MG63 (cell line): ENCODE data around the gene DMD. TPM values are rescaled to one million over a fixed set of nuclear protein-coding genes. Genes with fewer than 3 reads are reported as not detected.

ENCODE experiments used
- DNase-seq: peaks from one replicate; pipeline ENCODE4 v3.0.0-alpha.2; 2020
- H3K27me3 ChIP-seq: fragments of 250-450 bp; sonication (Bioruptor Pico); 2 replicates; pipeline ENCODE4 v1.5.1; 2020; ENCODE audit warnings: mild to moderate bottlenecking, moderate library complexity
- H3K36me3 ChIP-seq: fragments of 250-450 bp; sonication (Bioruptor Pico); 2 replicates; pipeline ENCODE4 v1.5.1; 2020; ENCODE audit warnings: mild to moderate bottlenecking, moderate library complexity
- H3K4me3 ChIP-seq: fragments of 250-450 bp; sonication (Bioruptor Pico); 2 replicates; pipeline ENCODE4 v1.5.1; 2020; ENCODE audit warnings: mild to moderate bottlenecking, moderate library complexity
- H3K9me3 ChIP-seq: fragments of 250-450 bp; sonication (Bioruptor Pico); 2 replicates; pipeline ENCODE4 v1.5.1; 2020; ENCODE audit warnings: mild to moderate bottlenecking, moderate library complexity
- total RNA-seq: library from RNA; depleted of rRNA; stranded (reverse); fragments of >200 nt; shearing (Covaris generic); gene quantifications from 2 replicates; pipeline ENCODE4 v1.2.3, GENCODE V29; 2014; ENCODE audit warnings: low replicate concordance

The DMD gene
- total RNA-seq, 1 experiment from 2014 or later = 11.5 TPM

DNA sequence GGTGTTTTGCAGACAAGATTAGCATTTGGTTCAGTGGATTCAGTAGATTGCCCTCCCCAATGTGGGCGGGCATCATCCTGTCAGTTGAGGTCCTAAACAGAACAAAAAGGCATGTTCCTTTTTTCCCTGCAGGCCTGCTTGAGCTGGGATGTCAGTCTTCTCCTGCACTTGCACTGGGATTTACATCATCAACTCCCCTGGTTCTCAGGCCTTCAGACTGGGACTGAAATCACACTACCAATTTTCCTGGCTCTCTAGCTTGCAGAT is 1860.6 kb downstream of the DMD start:
- Histone ChIP-seq H3K9me3 (no peaks in the 10 kb centered on the region), H3K27me3 (no peaks in the 10 kb centered on the region), H3K4me3 (no peak overlapping the region), H3K36me3 (no peaks in the 10 kb centered on the region)
- DNase-seq = no peak

GRCh38 chrX:31349515-31349914 is 1861.8 kb downstream of the DMD start:
- Histone ChIP-seq H3K9me3 (no peaks in the 10 kb centered on the region), H3K27me3 (no peaks in the 10 kb centered on the region), H3K36me3 (no peaks in the 10 kb centered on the region), H3K4me3 (no peak overlapping the region)
- no peak for DNase-seq

GRCh38 chrX:31340587-31340986 is 1870.8 kb downstream of the DMD start:
- Histone ChIP-seq H3K4me3 (no peak overlapping the region), H3K36me3 (no peaks in the 10 kb centered on the region), H3K9me3 (no peaks in the 10 kb centered on the region), H3K27me3 (no peaks in the 10 kb centered on the region)
- no peak for DNase-seq

GRCh38 chrX:31338991-31339350 is 1872.4 kb downstream of the DMD start:
- Histone ChIP-seq H3K4me3 (no peak overlapping the region), H3K9me3 (no peaks in the 10 kb centered on the region), H3K36me3 (no peaks in the 10 kb centered on the region), H3K27me3 (no peaks in the 10 kb centered on the region)
- DNase-seq = no peak

- no peak for DNase-seq
- no peak overlapping the region for H3K4me3 ChIP-seq
- no peaks in the 10 kb centered on the region for H3K27me3 ChIP-seq
- no peaks in the 10 kb centered on the region for H3K9me3 ChIP-seq
- H3K36me3 ChIP-seq = no peaks in the 10 kb centered on the region
Measured at GRCh38 chrX:31337332-31337731, 1874.0 kb downstream of the DMD start.

DNA sequence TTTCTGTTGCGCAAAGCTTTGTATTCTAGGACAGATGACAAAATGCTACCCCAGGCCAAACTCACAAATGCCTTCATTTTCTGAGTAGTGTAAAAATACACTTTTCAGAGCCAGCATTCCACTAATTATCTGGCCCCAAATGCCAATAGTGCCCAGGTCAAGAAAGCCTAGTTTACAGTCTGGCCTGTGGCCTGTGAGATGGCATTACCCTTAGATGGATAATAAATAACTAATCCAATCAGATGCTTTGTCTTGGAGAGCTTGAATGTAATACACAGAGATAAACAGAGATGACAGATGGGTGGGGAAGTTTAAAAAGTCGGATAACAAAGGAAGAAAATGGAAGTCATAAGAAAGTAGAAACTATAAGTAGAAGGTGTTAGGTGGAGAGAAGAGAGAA is 1874.9 kb downstream of the DMD start:
- DNase-seq = no peak
- Histone ChIP-seq H3K27me3 (no peaks in the 10 kb centered on the region), H3K36me3 (no peaks in the 10 kb centered on the region), H3K4me3 (no peak overlapping the region), H3K9me3 (no peaks in the 10 kb centered on the region)

DNA sequence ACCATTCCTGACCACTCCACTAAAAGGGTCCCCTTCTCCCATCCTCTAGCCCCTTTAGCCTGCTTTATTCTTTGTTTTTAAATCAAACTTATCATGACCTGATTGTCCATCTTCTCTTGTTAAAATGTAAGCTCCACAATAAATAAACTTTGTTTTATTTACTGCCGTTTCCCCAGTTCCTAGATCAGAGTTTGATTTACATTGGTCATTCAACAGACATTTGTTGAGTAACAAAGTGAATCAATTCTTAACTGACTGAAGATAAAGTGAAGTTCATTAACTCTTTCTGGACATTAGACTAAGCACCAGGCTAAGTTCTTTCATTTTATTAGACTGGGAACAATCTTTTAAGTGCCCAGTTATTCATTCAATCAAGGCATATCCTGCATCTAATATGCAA is 1876.4 kb downstream of the DMD start:
- no peak for DNase-seq
- Histone ChIP-seq H3K36me3 (no peaks in the 10 kb centered on the region), H3K9me3 (no peaks in the 10 kb centered on the region), H3K27me3 (no peaks in the 10 kb centered on the region), H3K4me3 (no peak overlapping the region)

- no peaks in the 10 kb centered on the region for H3K27me3 ChIP-seq
- no peaks in the 10 kb centered on the region for H3K36me3 ChIP-seq
- no peak for DNase-seq
- H3K4me3 ChIP-seq = no peak overlapping the region
- no peaks in the 10 kb centered on the region for H3K9me3 ChIP-seq
Measured at GRCh38 chrX:31333165-31333831, 1878.1 kb downstream of the DMD start.

DNA sequence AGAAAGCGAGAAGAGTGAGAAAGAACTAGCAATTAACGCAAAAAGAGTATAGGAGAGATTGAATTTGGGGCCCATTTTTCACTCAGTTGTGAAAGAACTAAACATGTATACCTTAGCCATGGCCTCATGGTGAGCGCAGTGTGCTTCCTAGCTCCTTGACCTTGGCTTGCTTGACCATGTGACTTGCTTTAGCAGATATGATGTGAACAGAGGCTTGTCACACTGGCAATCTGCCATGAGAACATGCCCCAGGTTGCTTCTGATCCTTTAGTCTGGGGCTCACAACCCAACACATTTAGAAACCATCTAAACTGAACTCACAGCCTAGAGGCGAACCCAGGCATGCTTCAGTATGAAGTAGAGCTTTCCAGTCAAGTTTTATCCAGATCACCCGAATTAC is 1879.4 kb downstream of the DMD start:
- no peak for DNase-seq
- Histone ChIP-seq H3K27me3 (no peaks in the 10 kb centered on the region), H3K4me3 (no peak overlapping the region), H3K9me3 (no peaks in the 10 kb centered on the region), H3K36me3 (no peaks in the 10 kb centered on the region)

GRCh38 chrX:31331015-31331414 is 1880.3 kb downstream of the DMD start:
- H3K36me3 ChIP-seq = no peaks in the 10 kb centered on the region
- no peak overlapping the region for H3K4me3 ChIP-seq
- DNase-seq = no peak
- H3K27me3 ChIP-seq = no peaks in the 10 kb centered on the region
- no peaks in the 10 kb centered on the region for H3K9me3 ChIP-seq

DNA sequence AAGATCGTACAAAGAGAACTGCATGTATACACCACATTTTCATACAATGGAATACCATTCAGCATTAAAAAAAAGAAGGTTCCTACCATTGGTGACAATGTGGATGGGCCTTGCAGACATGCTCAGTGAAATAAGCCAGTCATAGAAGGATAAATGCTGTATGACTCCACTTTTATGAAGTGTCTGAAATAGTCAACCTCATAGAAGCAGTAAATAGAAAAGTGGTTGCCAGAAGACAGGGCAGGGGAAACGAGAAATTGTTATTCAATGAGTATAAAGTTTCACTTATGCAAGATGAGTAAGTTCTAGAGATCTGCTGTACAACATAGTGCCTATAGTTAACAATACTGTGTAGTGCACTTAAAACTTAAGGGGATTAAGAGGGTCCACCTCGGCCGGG is 1882.1 kb downstream of the DMD start:
- H3K4me3 ChIP-seq = no peak overlapping the region
- no peaks in the 10 kb centered on the region for H3K9me3 ChIP-seq
- no peak for DNase-seq
- H3K27me3 ChIP-seq = no peaks in the 10 kb centered on the region
- no peaks in the 10 kb centered on the region for H3K36me3 ChIP-seq

GRCh38 chrX:31323658-31324057 is 1887.7 kb downstream of the DMD start:
- no peak for DNase-seq

GRCh38 chrX:31320740-31321139 is 1890.6 kb downstream of the DMD start:
- H3K4me3 ChIP-seq = no peak overlapping the region
- H3K9me3 ChIP-seq = no peaks in the 10 kb centered on the region
- H3K27me3 ChIP-seq = no peaks in the 10 kb centered on the region
- no peaks in the 10 kb centered on the region for H3K36me3 ChIP-seq
- DNase-seq = no peak

More at GRCh38 chrX:31323658-31324057, 1887.7 kb downstream of the DMD start:
- Histone ChIP-seq H3K9me3 (no peaks in the 10 kb centered on the region), H3K4me3 (no peak overlapping the region), H3K36me3 (no peaks in the 10 kb centered on the region), H3K27me3 (no peaks in the 10 kb centered on the region)

- DNase-seq = no peak
- H3K36me3 ChIP-seq = no peaks in the 10 kb centered on the region
- H3K27me3 ChIP-seq = no peaks in the 10 kb centered on the region
- no peak overlapping the region for H3K4me3 ChIP-seq
- no peaks in the 10 kb centered on the region for H3K9me3 ChIP-seq
Measured at GRCh38 chrX:31319586-31319985, 1891.8 kb downstream of the DMD start.

DNA sequence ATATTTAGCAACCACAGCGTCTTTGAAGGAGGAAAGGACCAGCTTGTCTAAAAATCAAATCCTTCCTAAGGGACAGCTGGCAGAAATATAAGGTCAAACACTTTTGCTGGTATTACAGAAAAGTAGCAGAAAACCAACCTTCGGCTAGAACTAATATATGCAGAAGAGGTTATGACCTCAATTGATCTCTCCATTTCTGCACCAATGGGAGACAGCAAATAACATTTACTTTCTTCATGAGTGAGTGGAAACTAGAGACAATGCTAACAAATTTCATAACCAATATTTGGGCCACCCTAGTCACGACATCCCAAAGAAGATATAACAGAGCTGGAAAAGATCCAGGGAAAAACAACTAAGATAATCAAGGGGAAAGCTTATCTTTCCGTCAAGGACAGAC is 1892.5 kb downstream of the DMD start:
- H3K27me3 ChIP-seq = no peaks in the 10 kb centered on the region
- no peak for DNase-seq
- no peaks in the 10 kb centered on the region for H3K36me3 ChIP-seq
- H3K9me3 ChIP-seq = no peaks in the 10 kb centered on the region
- H3K4me3 ChIP-seq = no peak overlapping the region

GRCh38 chrX:31316340-31316991 is 1894.9 kb downstream of the DMD start:
- Histone ChIP-seq H3K9me3 (no peaks in the 10 kb centered on the region), H3K27me3 (no peaks in the 10 kb centered on the region), H3K4me3 (no peak overlapping the region), H3K36me3 (no peaks in the 10 kb centered on the region)
- DNase-seq = no peak

DNA sequence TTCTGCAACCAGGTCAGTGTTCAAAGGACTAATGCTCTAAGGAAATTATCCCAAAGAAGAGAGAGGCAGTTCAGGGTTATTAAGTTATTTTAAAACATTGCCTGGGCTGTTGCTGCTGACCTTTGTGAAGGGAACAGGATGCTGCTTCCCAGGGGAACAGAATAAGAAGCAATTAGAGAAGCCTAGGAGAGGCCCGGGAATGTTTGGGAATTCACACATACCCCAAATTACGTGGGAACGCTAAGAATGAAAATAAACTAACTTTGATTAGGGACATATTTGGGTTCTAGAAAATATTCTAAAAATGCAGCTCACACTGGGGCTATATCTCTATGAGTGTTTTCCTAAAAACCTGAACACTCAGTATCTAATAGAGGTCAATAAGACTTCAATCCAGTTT is 1896.4 kb downstream of the DMD start:
- no peak overlapping the region for H3K4me3 ChIP-seq
- no peaks in the 10 kb centered on the region for H3K27me3 ChIP-seq
- no peaks in the 10 kb centered on the region for H3K36me3 ChIP-seq
- H3K9me3 ChIP-seq = no peaks in the 10 kb centered on the region
- no peak for DNase-seq

- no peak for DNase-seq
- Histone ChIP-seq H3K36me3 (no peaks in the 10 kb centered on the region), H3K4me3 (no peak overlapping the region), H3K9me3 (no peaks in the 10 kb centered on the region), H3K27me3 (no peaks in the 10 kb centered on the region)
Measured at GRCh38 chrX:31307952-31308351, 1903.4 kb downstream of the DMD start.
